H1 (cell line): ENCODE results near the gene CREBBP. TPM values are rescaled to one million over a fixed set of nuclear protein-coding genes. Genes with fewer than 3 reads are reported as not detected.

Experiments
- EP300 ChIP-seq, 2 experiments: IDR thresholded peaks; 1 replicate in 1 of 2; 2 replicates in 1 of 2; pipeline ENCODE4 v1.6.1; 2011 to 2012; ENCODE audit warnings: low read depth in 2 of 2, low read length in 2 of 2, mild to moderate bottlenecking in 2 of 2, borderline replicate concordance in 1 of 2, inconsistent platforms in 1 of 2, moderate library complexity in 1 of 2
- polyA plus RNA-seq, 7 experiments: library from polyadenylated mRNA; depleted of rRNA in 3 of 7; stranded (reverse) in 5 of 7; unstranded in 2 of 7; fragments of >200 nt in 5 of 7; fragments of 200-250 nt in 2 of 7; gene quantifications; 1 replicate in 5 of 7; 2 replicates in 1 of 7; 4 replicates in 1 of 7; pipeline versions ENCODE4 v1.2.1 to v1.2.3, GENCODE V29; 2011 to 2013; ENCODE audit warnings: missing spikeins in 2 of 7, mixed read lengths in 2 of 7
- total RNA-seq: library from RNA; stranded (reverse); fragmentation: NEBNext Ultra II Directional; extraction: Animal tissue kit (Norgen Biotek cat#: 25700); gene quantifications from 2 replicates; pipeline ENCODE4 v1.2.1, GENCODE V29; 2021
- TF ChIP-seq, protein P1 (sequence below): IDR thresholded peaks from 2 replicates; pipeline ENCODE4 v1.6.1; 2011; ENCODE audit warnings: low read depth, mild to moderate bottlenecking, low read length; ENCODE audit not compliant: insufficient read depth

The CREBBP gene
- total and polyA plus RNA-seq, 2 of the 8 experiments (the other 6 are each of a cell fraction or from before 2014, with no cell fraction given): 10.0 to 60.1 TPM

DNA sequence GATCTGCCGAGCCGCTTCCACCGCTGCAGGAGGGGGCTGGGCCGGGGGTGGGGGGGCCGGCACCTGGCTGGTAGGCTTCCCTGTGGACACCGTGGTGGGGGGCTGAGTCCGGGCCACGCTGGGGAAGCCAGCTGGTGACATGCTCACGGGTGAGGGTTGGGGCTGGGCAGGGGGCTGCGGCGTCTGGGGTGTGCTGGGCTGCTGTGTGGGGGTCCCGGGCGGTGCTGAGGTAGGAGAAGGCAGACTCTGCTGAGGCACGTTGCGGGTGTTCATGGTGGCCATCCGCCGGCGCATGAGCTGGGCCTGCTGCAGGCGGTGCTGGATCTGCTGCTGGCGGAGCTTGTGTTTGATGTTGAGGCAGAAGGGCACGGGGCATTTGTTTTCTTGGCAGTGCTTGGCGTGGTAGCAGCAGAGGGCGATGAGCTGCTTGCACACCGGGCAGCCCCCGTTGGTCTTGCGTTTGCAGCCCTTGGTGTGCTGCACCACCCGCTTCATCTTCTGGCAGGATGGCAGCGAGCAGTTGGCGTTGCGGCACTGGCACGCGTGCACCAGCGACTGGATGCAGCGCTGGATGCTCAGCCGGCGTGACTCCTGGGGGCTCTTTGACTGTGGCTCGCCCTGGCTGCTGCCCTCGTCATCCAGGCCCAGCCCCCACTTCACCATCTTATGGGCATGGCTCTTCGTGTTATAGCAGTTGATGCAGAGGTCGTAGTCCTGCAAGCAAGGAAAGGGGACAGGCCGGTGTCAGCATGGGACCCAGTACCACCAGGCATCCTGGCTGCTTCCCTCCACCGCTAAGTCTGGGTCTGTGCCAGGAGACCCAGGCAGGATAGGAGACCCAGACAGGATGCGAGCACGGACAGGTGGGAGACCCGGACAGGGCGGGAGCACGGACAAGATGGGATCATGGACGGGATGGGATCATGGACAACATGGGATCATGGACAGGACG, 151.1 kb downstream of the CREBBP start (continued):
- TF ChIP-seq EP300 (IDR thresholded peaks at IDR 0.05; ENCODE audit: borderline replicate concordance in 1 of 2, low read depth in 2 of 2, low read length in 2 of 2): no peak
- TF ChIP-seq, protein P1, sequence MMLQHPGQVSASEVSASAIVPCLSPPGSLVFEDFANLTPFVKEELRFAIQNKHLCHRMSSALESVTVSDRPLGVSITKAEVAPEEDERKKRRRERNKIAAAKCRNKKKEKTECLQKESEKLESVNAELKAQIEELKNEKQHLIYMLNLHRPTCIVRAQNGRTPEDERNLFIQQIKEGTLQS: no peak
